Measurements from ENCODE around the gene STIM2. TPM values are rescaled to one million over a fixed set of nuclear protein-coding genes. Genes with fewer than 3 reads are reported as not detected.

The STIM2 gene
- total RNA-seq, 1 experiment from 2014 or later = 23.9 TPM

DNA sequence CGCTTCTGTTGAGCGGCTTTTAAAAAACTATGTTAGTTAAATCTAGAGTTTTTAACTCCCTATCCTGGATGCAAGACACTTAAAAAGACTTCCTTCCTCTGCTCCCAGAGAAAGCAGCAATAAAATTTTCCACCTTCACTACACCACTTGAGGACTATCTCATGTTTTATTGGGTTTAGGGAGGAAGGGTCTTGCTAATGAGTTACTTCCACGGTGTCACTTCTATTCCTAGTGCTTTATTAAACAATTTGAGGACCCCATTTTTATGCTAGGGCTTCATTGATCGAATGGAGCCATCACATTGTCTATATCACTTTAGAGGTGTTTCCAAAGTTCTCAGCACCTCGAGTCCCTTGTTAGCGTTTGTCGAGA is 3.7 kb upstream of the STIM2 start:
- Histone ChIP-seq H3K36me3 (ENCODE audit: control insufficient read depth, insufficient read depth, low read length) (peaks cover 4% of the 10 kb centered on the region; the same call in 1 of the 2 replicates), H3K4me3 (ENCODE audit: low read depth in 2 of 2, low read length in 2 of 2) (peak overlapping the region; percentile 76 to 90), H3K27me3 (ENCODE audit: control insufficient read depth, insufficient read depth, low read length) (no peaks in the 10 kb centered on the region; the same call in 1 of the 2 replicates), H3K9me3 (ENCODE audit: control insufficient read depth, insufficient read depth, low read depth, low read length) (no peaks in the 10 kb centered on the region), H3K4me1 (ENCODE audit: control insufficient read depth, insufficient read depth, low read length) (peaks cover 12% of the 10 kb centered on the region), H3K27ac (ENCODE audit: low read length) (peak overlapping the region; percentile 81)
- no TSS peak for BruUV-seq (replicated peaks)
- CTCF ChIA-PET = no interaction called here
- DNase-seq (ENCODE audit: low read depth, low spot score) = no peak
- intact Hi-C loops (cut with micrococcal nuclease; ENCODE audit: unreplicated experiment) = no loop called here
- TF ChIP-seq, protein P1, sequence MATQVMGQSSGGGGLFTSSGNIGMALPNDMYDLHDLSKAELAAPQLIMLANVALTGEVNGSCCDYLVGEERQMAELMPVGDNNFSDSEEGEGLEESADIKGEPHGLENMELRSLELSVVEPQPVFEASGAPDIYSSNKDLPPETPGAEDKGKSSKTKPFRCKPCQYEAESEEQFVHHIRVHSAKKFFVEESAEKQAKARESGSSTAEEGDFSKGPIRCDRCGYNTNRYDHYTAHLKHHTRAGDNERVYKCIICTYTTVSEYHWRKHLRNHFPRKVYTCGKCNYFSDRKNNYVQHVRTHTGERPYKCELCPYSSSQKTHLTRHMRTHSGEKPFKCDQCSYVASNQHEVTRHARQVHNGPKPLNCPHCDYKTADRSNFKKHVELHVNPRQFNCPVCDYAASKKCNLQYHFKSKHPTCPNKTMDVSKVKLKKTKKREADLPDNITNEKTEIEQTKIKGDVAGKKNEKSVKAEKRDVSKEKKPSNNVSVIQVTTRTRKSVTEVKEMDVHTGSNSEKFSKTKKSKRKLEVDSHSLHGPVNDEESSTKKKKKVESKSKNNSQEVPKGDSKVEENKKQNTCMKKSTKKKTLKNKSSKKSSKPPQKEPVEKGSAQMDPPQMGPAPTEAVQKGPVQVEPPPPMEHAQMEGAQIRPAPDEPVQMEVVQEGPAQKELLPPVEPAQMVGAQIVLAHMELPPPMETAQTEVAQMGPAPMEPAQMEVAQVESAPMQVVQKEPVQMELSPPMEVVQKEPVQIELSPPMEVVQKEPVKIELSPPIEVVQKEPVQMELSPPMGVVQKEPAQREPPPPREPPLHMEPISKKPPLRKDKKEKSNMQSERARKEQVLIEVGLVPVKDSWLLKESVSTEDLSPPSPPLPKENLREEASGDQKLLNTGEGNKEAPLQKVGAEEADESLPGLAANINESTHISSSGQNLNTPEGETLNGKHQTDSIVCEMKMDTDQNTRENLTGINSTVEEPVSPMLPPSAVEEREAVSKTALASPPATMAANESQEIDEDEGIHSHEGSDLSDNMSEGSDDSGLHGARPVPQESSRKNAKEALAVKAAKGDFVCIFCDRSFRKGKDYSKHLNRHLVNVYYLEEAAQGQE (IDR thresholded peaks at IDR 0.05; ENCODE audit: insufficient read depth in 1 of 2, low read depth in 2 of 2, low read length in 1 of 2) = no peak
- TF ChIP-seq SIN3A (IDR thresholded peaks at IDR 0.05; ENCODE audit: borderline replicate concordance, insufficient read depth, low read depth, low read length) (no peak), TCF7L2 (IDR thresholded peaks at IDR 0.05; ENCODE audit: low read depth, low read length) (no peak), POLR2AphosphoS5 (IDR thresholded peaks at IDR 0.05; ENCODE audit: low read depth, low read length) (no peak)
- TF ChIP-seq, protein P2, sequence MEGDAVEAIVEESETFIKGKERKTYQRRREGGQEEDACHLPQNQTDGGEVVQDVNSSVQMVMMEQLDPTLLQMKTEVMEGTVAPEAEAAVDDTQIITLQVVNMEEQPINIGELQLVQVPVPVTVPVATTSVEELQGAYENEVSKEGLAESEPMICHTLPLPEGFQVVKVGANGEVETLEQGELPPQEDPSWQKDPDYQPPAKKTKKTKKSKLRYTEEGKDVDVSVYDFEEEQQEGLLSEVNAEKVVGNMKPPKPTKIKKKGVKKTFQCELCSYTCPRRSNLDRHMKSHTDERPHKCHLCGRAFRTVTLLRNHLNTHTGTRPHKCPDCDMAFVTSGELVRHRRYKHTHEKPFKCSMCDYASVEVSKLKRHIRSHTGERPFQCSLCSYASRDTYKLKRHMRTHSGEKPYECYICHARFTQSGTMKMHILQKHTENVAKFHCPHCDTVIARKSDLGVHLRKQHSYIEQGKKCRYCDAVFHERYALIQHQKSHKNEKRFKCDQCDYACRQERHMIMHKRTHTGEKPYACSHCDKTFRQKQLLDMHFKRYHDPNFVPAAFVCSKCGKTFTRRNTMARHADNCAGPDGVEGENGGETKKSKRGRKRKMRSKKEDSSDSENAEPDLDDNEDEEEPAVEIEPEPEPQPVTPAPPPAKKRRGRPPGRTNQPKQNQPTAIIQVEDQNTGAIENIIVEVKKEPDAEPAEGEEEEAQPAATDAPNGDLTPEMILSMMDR (IDR thresholded peaks at IDR 0.05) = no peak
- ATAC-seq = no peak
- in situ Hi-C loops (cut with HindIII; ENCODE audit: low pct_unique_long_range_greater_than_20kb, low sequenced_read_pairs) = no loop called here
- POLR2A ChIA-PET = no interaction called here

DNA sequence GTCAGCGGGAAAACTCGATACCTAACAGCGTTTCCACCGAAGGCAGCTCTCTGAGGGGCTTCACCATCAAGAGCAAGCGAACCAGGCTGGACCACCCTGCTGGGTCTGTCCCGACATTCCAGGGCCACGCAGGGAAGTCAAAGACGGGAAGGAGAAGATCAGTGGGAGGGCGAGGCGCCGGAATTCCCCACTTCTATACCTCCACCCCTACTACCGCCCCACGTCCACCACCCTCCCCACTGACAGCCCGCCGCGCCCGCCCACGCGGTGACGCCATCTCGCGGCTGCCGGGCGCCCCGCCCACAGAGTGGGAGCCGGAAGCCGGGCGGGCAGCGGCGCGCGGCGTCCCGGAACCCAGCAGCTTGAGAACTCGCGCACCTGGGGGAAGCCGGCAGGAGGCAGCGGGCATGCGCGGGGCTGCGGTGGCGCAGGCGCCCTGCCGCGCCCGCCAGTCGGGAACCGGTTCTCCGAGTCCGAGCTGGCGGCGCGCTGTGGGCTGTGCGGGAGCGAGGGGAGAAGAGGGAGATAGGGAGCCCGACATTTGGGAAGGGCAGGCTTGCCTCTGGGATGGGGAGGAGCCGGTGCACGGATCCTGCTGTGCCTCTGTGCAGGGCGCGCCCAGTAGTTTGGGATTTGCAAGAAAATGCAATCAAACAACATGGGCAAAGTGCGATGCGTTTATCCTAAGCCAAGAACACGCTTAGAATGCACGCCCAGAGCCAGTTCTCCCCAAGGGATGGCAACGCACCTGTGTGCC is 3.2 kb upstream of the STIM2 start:
- no TSS peak for BruUV-seq (replicated peaks)
- intact Hi-C loops (cut with micrococcal nuclease; ENCODE audit: unreplicated experiment) (no loop called here), in situ Hi-C loops (cut with HindIII; ENCODE audit: low pct_unique_long_range_greater_than_20kb, low sequenced_read_pairs) (no loop called here)
- Histone ChIP-seq H3K9me3 (ENCODE audit: control insufficient read depth, insufficient read depth, low read depth, low read length) (no peaks in the 10 kb centered on the region), H3K27ac (ENCODE audit: low read length) (peak overlapping the region; percentile 89), H3K27me3 (ENCODE audit: control insufficient read depth, insufficient read depth, low read length) (no peaks in the 10 kb centered on the region; the same call in 1 of the 2 replicates), H3K4me3 (ENCODE audit: low read depth in 2 of 2, low read length in 2 of 2) (peak overlapping the region; percentile 76 to 90), H3K36me3 (ENCODE audit: control insufficient read depth, insufficient read depth, low read length) (peaks cover 4% of the 10 kb centered on the region; the same call in 1 of the 2 replicates), H3K4me1 (ENCODE audit: control insufficient read depth, insufficient read depth, low read length) (peaks cover 14% of the 10 kb centered on the region)
- ATAC-seq (peak; percentile 85), DNase-seq (ENCODE audit: low read depth, low spot score) (no peak)
- CTCF ChIA-PET = no interaction called here
- TF ChIP-seq POLR2AphosphoS5 (IDR thresholded peaks at IDR 0.05; ENCODE audit: low read depth, low read length) (peak; percentile 73; the same call in 1 of the 2 replicates), SIN3A (IDR thresholded peaks at IDR 0.05; ENCODE audit: borderline replicate concordance, insufficient read depth, low read depth, low read length) (no peak)
- POLR2A ChIA-PET = no interaction called here

All from Panc1 (cell line).